BJ (cell line): Measurements from ENCODE around the gene RAD23A. TPM values are rescaled to one million over a fixed set of nuclear protein-coding genes. Genes with fewer than 3 reads are reported as not detected.

Experiments used
- CTCF ChIA-PET: fragments of 350-600 bp; formaldehyde crosslinking; extraction: SDS; loops from one replicate; lab custom pipeline; 2021; ENCODE audit warnings: antibody characterized with exemption, inconsistent platforms; lab: Yijun Ruan, JAX
- POLR2A ChIA-PET: fragments of 300-600 bp; sonication (Branson Sonifier 250); formaldehyde crosslinking; extraction: SDS; loops from one replicate; lab custom pipeline; 2021; ENCODE audit warnings: antibody characterized with exemption; lab: Charles Lee
- DNase-seq: peaks from one replicate; pipeline ENCODE4 v3.0.0-alpha.2; 2011; ENCODE audit warnings: low read depth
- H3K27me3 ChIP-seq: 2 replicates; pipeline ENCODE4 v1.6.0; 2011; ENCODE audit warnings: low read length; ENCODE audit not compliant: control insufficient read depth, insufficient read depth
- H3K36me3 ChIP-seq: 2 replicates; pipeline ENCODE4 v1.5.1; 2011; ENCODE audit warnings: low read length; ENCODE audit not compliant: control insufficient read depth, insufficient read depth
- H3K4me3 ChIP-seq: 2 replicates; pipeline ENCODE4 v1.5.1; 2011; ENCODE audit warnings: low read depth, mild to moderate bottlenecking, control low read depth, low read length
- polyA plus RNA-seq: library from polyadenylated mRNA; depleted of rRNA; stranded (reverse); fragments of >200 nt; gene quantifications from 2 replicates; pipeline ENCODE4 v1.2.3, GENCODE V29; 2011
- TF ChIP-seq, protein P1 (sequence below): IDR thresholded peaks from 2 replicates; pipeline ENCODE4 v1.5.1; 2011; ENCODE audit warnings: low read depth, mild to moderate bottlenecking, control low read depth, inconsistent platforms, low read length, moderate library complexity; ENCODE audit not compliant: insufficient read depth

RAD23A gene
- polyA plus RNA-seq, 1 experiment = 75.1 TPM

DNA sequence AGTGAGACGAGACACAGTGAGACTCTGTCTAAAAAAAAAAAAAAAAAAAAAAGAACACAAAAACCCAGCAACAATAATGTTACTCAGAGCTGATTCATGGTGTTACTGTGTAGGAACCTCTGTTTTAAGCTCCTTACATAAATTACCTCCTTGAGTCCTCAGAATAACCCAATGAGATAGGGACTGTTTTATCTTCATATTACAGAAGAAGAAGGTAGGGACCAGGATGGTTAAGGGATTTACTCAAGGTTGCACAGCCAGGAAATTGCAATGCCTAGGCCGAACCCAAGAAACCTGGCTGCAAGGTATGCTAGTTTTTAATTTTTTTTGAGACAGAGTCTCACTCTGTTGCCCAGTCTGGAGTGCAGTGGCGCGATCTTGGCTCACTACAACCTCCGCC, 22.2 kb downstream of the RAD23A start:
- H3K36me3 ChIP-seq = no peaks in the 10 kb centered on the region
- ChIA-PET CTCF (interaction anchor here (0.6 to 6.0 kb wide), 3 partner anchors 9 to 799 kb away, joined by 3 to 113 read pairs (median 5); partner anchors contain the start of gene LYL1), POLR2A (no interaction called here)
- H3K27me3 ChIP-seq = no peaks in the 10 kb centered on the region
- no peak for DNase-seq
- TF ChIP-seq, protein P1, sequence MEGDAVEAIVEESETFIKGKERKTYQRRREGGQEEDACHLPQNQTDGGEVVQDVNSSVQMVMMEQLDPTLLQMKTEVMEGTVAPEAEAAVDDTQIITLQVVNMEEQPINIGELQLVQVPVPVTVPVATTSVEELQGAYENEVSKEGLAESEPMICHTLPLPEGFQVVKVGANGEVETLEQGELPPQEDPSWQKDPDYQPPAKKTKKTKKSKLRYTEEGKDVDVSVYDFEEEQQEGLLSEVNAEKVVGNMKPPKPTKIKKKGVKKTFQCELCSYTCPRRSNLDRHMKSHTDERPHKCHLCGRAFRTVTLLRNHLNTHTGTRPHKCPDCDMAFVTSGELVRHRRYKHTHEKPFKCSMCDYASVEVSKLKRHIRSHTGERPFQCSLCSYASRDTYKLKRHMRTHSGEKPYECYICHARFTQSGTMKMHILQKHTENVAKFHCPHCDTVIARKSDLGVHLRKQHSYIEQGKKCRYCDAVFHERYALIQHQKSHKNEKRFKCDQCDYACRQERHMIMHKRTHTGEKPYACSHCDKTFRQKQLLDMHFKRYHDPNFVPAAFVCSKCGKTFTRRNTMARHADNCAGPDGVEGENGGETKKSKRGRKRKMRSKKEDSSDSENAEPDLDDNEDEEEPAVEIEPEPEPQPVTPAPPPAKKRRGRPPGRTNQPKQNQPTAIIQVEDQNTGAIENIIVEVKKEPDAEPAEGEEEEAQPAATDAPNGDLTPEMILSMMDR = no peak
- no peak overlapping the region for H3K4me3 ChIP-seq

DNA sequence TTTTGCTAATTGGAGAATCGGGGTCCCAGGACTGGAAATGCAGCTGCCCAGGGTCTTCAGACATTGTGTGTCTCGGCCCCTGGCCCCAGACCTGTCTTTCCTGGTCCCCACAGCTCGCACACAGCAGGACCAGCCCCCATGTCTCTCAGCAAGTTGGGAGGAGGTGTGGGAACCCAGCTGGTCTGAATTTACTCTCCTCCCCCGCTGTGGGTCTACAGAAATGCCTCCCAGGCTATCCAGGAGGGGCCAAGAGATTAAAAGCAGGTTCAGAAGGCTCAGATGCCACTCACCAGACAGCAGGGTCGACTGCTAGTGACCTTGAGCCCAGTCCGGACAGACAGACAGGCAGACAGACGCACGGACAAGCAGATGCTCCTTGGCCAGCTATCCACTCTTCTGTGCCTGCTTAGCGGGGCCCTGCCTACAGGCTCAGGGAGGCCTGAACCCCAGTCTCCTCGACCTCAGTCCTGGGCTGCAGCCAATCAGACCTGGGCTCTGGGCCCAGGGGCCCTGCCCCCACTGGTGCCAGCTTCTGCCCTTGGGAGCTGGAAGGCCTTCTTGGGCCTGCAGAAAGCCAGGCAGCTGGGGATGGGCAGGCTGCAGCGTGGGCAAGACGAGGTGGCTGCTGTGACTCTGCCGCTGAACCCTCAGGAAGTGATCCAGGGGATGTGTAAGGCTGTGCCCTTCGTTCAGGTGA, 23.8 kb downstream of the RAD23A start, which contains the start of gene DAND5:
TSS of gene DAND5 (plus strand) at position 285 of the 697 bp plus-strand sequence. CDS start at position 370, 85 bp downstream.
- POLR2A ChIA-PET = interaction anchor here (0.7 kb wide), 1 partner anchor 870 kb away, joined by 13 read pairs; no protein-coding TSS in a partner anchor
- H3K27me3 ChIP-seq = no peaks in the 10 kb centered on the region
- no peak within 1 kb of the TSS for H3K4me3 ChIP-seq
- no peak for DNase-seq
- CTCF ChIA-PET = interaction anchor here (1.0 to 1.4 kb wide), 3 partner anchors 8 to 293 kb away, joined by 3 to 4 read pairs (median 3); no protein-coding TSS in a partner anchor
- H3K36me3 ChIP-seq = no peaks in the 10 kb centered on the region
- TF ChIP-seq, protein P1 = no peak

- H3K4me3 ChIP-seq = no peak overlapping the region
- ChIA-PET POLR2A (no interaction called here), CTCF (interaction anchor here (1.0 kb wide), 2 partner anchors 7 to 293 kb away, joined by 3 read pairs; no protein-coding TSS in a partner anchor)
- DNase-seq = no peak
- no peaks in the 10 kb centered on the region for H3K27me3 ChIP-seq
- TF ChIP-seq, protein P1 = no peak
- H3K36me3 ChIP-seq = no peaks in the 10 kb centered on the region
These were observed 24.6 kb downstream of the RAD23A start for GRCh38 chr19:12970070-12970820.

- Histone ChIP-seq H3K27me3 (no peaks in the 10 kb centered on the region), H3K36me3 (no peaks in the 10 kb centered on the region), H3K4me3 (no peak overlapping the region)
- no peak for DNase-seq
- CTCF ChIA-PET = interaction anchor here (8.3 kb wide), 1 partner anchor 8 kb away, joined by 113 read pairs; no protein-coding TSS in a partner anchor
- POLR2A ChIA-PET = no interaction called here
- TF ChIP-seq, protein P1 = no peak
These were observed 27.6 kb downstream of the RAD23A start for GRCh38 chr19:12973236-12973635.
